ENCODE data around the gene SLC44A3. TPM values are rescaled to one million over a fixed set of nuclear protein-coding genes. Genes with fewer than 3 reads are reported as not detected.
A peak's percentile ranks its signal among the peaks of the same experiment; 100 is the strongest.

The SLC44A3 gene
- total RNA-seq, 2 donors from 2014 or later: 17.8 to 32.9 TPM

GRCh38 chr1:94783342-94784189, 36.6 kb upstream of the SLC44A3 start:
- intact Hi-C loops (cut with DNase I): no loop called here
- H3K36me3 ChIP-seq (replicated peaks in 1 of 2; ENCODE audit: insufficient read depth in 1 of 2, low read depth in 2 of 2): no peaks in the 10 kb centered on the region

GRCh38 chr1:94784190-94784515, 36.0 kb upstream of the SLC44A3 start:
- Histone ChIP-seq H3K27ac (peak overlapping the region; percentile 76 to 90 (median 83)), H3K9me3 (no peaks in the 10 kb centered on the region), H3K36me3 (replicated peaks in 1 of 2; ENCODE audit: insufficient read depth in 1 of 2, low read depth in 2 of 2) (no peaks in the 10 kb centered on the region), H3K27me3 (no peaks in the 10 kb centered on the region), H3K4me3 (no peak overlapping the region), H3K4me1 (peaks cover 27% of the 10 kb centered on the region)
- TF ChIP-seq POLR2A (IDR thresholded peaks at IDR 0.05): no peak
- no peak for TF ChIP-seq CTCF (IDR thresholded peaks at IDR 0.05)
- intact Hi-C loops (cut with DNase I): no loop called here
- WGBS, 2 donors: 90 to 91% methylated on average over 7 of the region's 7 CpGs
- ATAC-seq (no peak), DNase-seq (no peak)

More at GRCh38 chr1:94783342-94784189, 36.6 kb upstream of the SLC44A3 start:
- H3K9me3 ChIP-seq: no peaks in the 10 kb centered on the region
- no peak overlapping the region for H3K4me3 ChIP-seq
- DNase-seq (peak; percentile 76 to 89 (median 89)), ATAC-seq (peak; percentile 96)
- TF ChIP-seq CTCF (IDR thresholded peaks at IDR 0.05) (peak in 4 of 7 experiments; percentile 19 to 38 (median 24)), POLR2A (IDR thresholded peaks at IDR 0.05) (peak in 2 of 3 donors; percentile 43 to 50)
- H3K4me1 ChIP-seq: peaks cover 32% of the 10 kb centered on the region
- H3K27me3 ChIP-seq: no peaks in the 10 kb centered on the region
- WGBS, 2 donors: 48 to 52% methylated on average over 11 to 12 of the region's 12 CpGs
- peak overlapping the region; percentile 76 to 90 (median 83) for H3K27ac ChIP-seq

- TF ChIP-seq POLR2A (IDR thresholded peaks at IDR 0.05) (no peak), CTCF (IDR thresholded peaks at IDR 0.05) (no peak)
- Histone ChIP-seq H3K4me3 (no peak overlapping the region), H3K27ac (no peak overlapping the region), H3K27me3 (no peaks in the 10 kb centered on the region), H3K4me1 (peaks cover 26% of the 10 kb centered on the region), H3K36me3 (replicated peaks in 1 of 2; ENCODE audit: insufficient read depth in 1 of 2, low read depth in 2 of 2) (no peaks in the 10 kb centered on the region), H3K9me3 (no peaks in the 10 kb centered on the region)
- WGBS, 2 donors: 71 to 97% methylated on average over 1 of the region's 1 CpG
- intact Hi-C loops (cut with DNase I): no loop called here
- DNase-seq: no peak
- ATAC-seq: no peak
These were observed 32.5 kb upstream of the SLC44A3 start for GRCh38 chr1:94787691-94788090.

GRCh38 chr1:94790246-94790645, 29.9 kb upstream of the SLC44A3 start:
- TF ChIP-seq POLR2A (IDR thresholded peaks at IDR 0.05): no peak
- TF ChIP-seq CTCF (IDR thresholded peaks at IDR 0.05): no peak
- no peaks in the 10 kb centered on the region for H3K36me3 ChIP-seq (replicated peaks in 1 of 2; ENCODE audit: insufficient read depth in 1 of 2, low read depth in 2 of 2)
- H3K4me3 ChIP-seq: no peak overlapping the region
- intact Hi-C loops (cut with DNase I): no loop called here
- no peaks in the 10 kb centered on the region for H3K9me3 ChIP-seq
- H3K4me1 ChIP-seq: peaks cover 13% of the 10 kb centered on the region
- no peaks in the 10 kb centered on the region for H3K27me3 ChIP-seq
- no peak overlapping the region for H3K27ac ChIP-seq
- ATAC-seq: no peak
- no peak for DNase-seq
- 79 to 86% methylated on average over 2 of the region's 2 CpGs for WGBS, 2 donors

GRCh38 chr1:94790670-94791069, 29.5 kb upstream of the SLC44A3 start:
- WGBS, 2 donors: 83 to 95% methylated on average over 1 of the region's 1 CpG
- intact Hi-C loops (cut with DNase I): no loop called here
- peaks cover 13% of the 10 kb centered on the region for H3K4me1 ChIP-seq
- H3K27me3 ChIP-seq: no peaks in the 10 kb centered on the region
- ATAC-seq (no peak), DNase-seq (no peak)
- H3K27ac ChIP-seq: no peak overlapping the region
- H3K36me3 ChIP-seq (replicated peaks in 1 of 2; ENCODE audit: insufficient read depth in 1 of 2, low read depth in 2 of 2): no peaks in the 10 kb centered on the region
- H3K4me3 ChIP-seq: no peak overlapping the region
- no peaks in the 10 kb centered on the region for H3K9me3 ChIP-seq
- TF ChIP-seq CTCF (IDR thresholded peaks at IDR 0.05) (no peak), POLR2A (IDR thresholded peaks at IDR 0.05) (no peak)

Measured in body of pancreas (tissue), 4 donors.